A172 (cell line): ENCODE results near the gene NFATC1. TPM values are rescaled to one million over a fixed set of nuclear protein-coding genes. Genes with fewer than 3 reads are reported as not detected.

Source experiments
- DNase-seq: peaks from one replicate; pipeline ENCODE4 v3.0.0-alpha.2; 2015; ENCODE audit warnings: low spot score
- total RNA-seq: library from RNA; depleted of rRNA; stranded (reverse); fragments of >200 nt; shearing (Covaris generic); gene quantifications from 2 replicates; pipeline ENCODE4 v1.2.3, GENCODE V29; 2014

NFATC1 gene
- total RNA-seq, 1 experiment from 2014 or later: 7.7 TPM

GRCh38 chr18:79405019-79405780 is 9.5 kb downstream of the NFATC1 start:
- DNase-seq: no peak

- no peak for DNase-seq
These were observed 10.2 kb downstream of the NFATC1 start for GRCh38 chr18:79405781-79406575.

- no peak for DNase-seq
These were observed 11.0 kb downstream of the NFATC1 start for GRCh38 chr18:79406708-79407107.

GRCh38 chr18:79409313-79409712 is 13.6 kb downstream of the NFATC1 start:
- DNase-seq: no peak

- DNase-seq: no peak
These were observed 14.5 kb downstream of the NFATC1 start for GRCh38 chr18:79410171-79410641.

GRCh38 chr18:79410731-79411613 is 15.2 kb downstream of the NFATC1 start:
- no peak for DNase-seq

GRCh38 chr18:79411614-79412526 is 16.1 kb downstream of the NFATC1 start:
- DNase-seq: no peak

GRCh38 chr18:79413025-79413424 is 17.3 kb downstream of the NFATC1 start:
- DNase-seq: no peak

GRCh38 chr18:79413426-79413825 is 17.7 kb downstream of the NFATC1 start:
- no peak for DNase-seq

- DNase-seq: no peak
These were observed 18.2 kb downstream of the NFATC1 start for GRCh38 chr18:79413901-79414300.

GRCh38 chr18:79416022-79416676 is 20.4 kb downstream of the NFATC1 start:
- no peak for DNase-seq

- no peak for DNase-seq
These were observed 20.9 kb downstream of the NFATC1 start for GRCh38 chr18:79416677-79417052.

- DNase-seq: no peak
These were observed 22.5 kb downstream of the NFATC1 start for GRCh38 chr18:79418236-79418635.

GRCh38 chr18:79418642-79419041 is 22.9 kb downstream of the NFATC1 start:
- no peak for DNase-seq

- DNase-seq: no peak
These were observed 24.5 kb downstream of the NFATC1 start for GRCh38 chr18:79420033-79420745.

- no peak for DNase-seq
These were observed 25.6 kb downstream of the NFATC1 start for GRCh38 chr18:79421275-79421857.

GRCh38 chr18:79422022-79422782 is 26.5 kb downstream of the NFATC1 start:
- DNase-seq: peak; percentile 64

- DNase-seq: no peak
These were observed 27.0 kb downstream of the NFATC1 start for GRCh38 chr18:79422783-79423165.
